HG03060 (cell line): ENCODE data around the gene GPR63.

Experiments used
- ATAC-seq: cut with Tn5 transposase; IDR thresholded peaks from one replicate; pipeline ENCODE4 v1.9.1; 2021; ENCODE audit warnings: low read depth, moderate number of reproducible peaks; ENCODE audit not compliant: unreplicated experiment

The GPR63 gene

DNA sequence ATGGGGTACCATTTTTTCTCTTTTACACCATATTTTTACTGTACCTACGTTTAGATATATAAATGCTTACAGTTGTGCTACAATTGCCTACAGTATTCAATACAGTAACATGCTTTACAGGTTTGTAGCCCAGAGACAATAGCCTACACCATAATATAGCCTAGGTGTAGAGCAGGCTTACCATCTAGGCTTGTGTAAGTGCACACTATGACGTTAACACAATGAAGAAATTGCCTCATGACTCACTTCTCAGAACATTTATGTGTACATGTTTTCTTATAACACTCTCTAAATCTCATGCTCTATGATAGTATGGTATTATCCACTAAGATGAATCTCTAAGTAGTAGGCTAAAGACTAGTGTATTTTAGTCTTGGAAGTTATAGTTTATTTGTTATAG lies 13.5 kb downstream of the GPR63 start:
- no peak for ATAC-seq

DNA sequence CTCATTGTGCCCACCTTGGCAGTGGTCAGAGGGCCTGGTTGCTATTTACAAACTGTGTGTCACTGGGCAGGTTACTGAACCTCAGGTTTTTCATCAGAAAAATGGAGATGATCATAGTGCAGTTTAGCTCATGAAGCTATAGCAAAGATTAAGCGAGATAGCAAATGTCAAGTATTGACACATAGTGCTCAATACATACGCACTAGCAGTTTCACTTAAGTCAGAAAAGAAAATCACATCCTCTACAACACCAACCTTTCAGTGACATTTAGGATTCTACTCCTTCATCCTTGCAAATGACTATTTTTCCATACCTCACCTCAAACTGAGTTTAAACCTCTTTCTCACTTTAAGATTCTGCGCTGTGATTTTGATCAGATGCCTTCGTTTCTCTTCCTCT lies 16.2 kb downstream of the GPR63 start:
- ATAC-seq, result no peak

DNA sequence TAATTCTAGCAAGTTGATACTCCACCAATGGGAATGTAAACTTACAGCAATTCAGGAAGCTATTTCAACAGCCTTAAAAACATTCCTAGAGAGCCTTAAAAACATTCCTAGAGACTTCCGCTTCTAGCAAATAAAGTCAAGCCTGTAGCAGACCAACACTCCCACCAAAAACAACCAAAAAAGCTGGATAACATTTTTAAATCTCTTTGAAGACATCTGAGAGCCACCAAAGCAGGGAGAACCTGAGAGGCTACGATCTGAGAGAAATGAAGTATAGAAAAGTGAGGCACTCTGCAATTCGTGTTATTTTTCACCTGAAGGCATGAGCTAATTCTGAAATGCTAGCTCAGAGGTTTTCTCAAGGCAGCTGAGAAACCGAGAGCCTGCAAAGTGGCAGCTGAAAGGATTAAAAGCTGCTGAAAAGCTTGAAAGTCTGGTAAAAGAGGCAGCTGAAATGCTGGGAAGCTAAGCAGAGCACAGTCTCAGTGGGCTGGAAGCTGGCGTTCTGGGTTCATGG lies 20.9 kb downstream of the GPR63 start:
- ATAC-seq, result no peak

DNA sequence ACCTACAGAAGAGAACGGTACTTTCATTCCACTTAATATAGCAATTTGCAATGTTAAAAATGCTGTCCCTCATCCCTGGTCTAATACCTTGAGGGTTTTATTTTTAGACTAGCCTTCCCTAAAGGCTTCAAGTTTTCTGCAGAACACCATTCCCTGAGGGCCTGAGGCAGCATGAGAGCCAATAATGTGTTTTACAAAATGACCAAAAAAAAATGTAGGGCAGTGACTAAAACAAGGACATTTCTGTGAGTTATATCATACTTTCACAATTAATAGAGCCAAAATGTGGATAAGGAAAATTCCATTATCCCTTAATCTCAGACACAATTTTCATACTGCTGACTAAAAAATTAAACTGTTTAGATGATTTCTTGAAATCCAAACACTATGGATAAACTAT lies 22.7 kb downstream of the GPR63 start:
- ATAC-seq, result no peak

DNA sequence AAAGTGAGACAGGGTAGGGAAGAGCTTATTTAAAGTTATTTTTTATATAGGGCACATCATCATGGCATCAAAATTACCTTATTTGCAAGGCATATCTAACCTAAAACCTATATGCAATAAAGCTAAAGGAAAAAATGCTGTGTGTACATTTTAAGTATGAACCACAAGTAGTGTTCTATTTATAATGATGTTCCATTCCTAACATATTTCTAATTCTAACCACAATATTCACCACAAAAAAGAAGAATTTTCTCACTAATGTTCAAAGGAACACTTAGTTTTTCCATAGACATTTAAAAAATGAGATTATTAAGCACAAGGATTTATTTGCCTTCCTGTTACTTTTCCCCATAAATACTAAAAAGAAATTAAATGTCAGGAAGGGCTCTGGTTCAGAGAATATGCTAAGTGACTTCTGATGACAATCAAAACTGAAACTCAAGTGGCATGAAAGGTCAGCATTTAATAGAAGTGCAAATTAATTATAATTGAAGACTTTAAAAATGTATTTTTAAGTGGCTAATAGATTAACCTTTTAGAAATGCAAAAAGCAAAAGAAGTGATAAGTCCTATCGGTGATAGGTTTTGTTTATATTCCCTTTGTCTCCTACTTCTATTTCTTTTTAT lies 25.1 kb downstream of the GPR63 start:
- ATAC-seq, result no peak

DNA sequence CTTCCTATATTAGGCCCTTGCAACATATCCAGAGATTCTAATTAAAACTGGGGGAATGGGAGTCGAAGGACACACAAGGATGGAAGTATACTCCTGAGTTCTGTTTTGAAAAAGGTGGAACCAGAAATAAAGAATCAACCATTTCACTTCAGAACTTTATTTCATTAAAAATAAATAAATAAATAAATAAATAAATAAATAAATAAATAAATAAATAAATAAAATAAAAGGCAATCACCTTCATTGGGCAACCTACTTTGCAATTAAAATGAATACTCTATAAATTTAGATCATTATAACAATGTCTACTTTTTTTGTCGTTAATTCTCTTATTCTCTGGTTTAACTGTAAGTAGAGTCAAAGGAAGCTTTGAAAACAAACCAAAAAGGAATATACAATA lies 25.6 kb downstream of the GPR63 start:
- no peak for ATAC-seq

DNA sequence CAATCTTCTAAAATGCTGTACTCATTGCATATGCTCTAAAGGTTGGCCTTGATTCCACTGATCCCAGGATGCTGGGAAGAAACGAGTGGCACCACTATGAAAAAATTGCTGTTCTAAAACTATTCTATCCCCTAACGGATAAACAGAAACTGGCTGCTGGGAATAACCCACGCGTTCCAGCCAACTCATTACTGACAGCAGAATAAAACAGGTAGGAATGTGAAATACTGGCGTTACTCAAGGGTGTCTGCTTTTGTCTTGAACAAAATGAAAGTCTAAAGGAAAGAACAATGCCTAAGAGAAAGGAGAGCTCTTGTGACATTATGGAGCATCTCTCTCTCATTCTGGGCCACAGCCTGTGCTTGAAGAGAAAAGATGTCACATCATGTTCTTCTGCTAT lies 26.1 kb downstream of the GPR63 start:
- no peak for ATAC-seq

DNA sequence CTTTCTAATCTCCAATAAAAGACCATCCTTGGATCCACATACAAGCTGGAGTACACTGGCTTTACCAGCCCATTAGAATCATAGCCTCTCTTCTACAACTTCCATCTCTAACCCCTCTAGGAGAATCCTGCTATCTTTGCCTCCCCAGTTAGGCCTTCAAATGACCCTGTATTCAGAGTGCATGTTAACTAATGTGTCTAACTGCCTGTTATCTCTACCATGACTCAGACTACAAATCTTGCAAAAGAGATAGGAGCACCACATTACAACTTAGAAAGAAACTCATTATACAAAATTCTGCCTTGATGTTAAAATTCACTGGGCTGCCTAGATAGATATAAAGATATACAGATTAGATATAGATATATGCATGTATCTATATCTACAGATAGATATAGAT lies 28.2 kb downstream of the GPR63 start:
- no peak for ATAC-seq

DNA sequence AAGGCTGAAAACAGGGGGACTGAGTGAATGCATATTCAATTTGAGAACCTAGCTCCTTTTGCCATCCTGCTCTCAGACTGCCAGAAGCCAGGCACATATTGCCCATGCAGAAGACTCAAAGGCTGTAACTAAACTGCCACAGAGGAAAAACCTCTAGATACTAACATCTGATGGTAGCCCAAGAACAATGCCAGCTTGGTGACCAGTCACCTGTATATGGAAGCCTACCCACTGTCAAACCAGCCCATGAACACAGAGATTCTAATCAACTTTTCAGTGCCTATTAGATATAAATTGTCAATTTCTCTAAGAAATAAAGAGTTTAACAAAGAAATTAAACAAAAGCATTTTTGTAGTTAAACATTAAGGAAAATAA lies 34.2 kb downstream of the GPR63 start:
- no peak for ATAC-seq

DNA sequence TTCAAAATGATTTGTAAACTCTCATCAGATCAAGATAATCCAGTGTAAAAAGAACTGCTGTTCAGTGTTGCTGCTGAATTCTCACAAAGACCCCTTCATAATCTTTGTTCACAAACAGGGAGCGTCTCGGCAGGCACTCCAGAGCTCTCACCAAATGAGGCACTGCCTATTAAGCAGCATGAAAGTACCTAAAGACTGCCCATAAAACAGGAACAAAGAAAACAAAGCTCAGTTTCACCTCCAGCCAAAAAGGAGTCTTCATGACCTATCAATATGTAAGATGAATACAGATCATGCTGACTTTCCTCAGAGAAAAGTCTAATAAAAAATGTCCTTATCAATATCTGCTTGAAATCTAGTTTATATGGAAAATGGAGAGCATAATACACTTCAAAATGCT lies 41.8 kb downstream of the GPR63 start:
- peak; percentile 94 for ATAC-seq

DNA sequence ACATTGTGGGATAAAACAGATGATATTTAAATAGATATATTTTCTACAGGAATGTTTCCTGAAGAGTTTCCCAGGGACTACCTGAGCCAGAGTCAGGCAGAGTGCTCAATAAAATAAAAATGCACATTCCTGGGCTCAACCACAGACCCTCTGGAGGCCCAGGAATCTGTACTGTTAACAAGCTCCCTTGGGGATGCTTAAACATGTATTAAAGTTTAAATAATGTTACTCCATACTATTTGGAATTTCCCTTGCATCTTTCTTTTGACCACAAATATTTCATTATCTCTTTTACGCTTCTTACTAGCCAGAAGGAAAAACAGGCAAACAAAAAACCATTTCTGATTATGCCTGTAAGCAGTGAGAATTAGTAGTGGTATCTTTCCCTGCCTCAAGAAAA lies 42.3 kb downstream of the GPR63 start:
- ATAC-seq, result peak; percentile 4

DNA sequence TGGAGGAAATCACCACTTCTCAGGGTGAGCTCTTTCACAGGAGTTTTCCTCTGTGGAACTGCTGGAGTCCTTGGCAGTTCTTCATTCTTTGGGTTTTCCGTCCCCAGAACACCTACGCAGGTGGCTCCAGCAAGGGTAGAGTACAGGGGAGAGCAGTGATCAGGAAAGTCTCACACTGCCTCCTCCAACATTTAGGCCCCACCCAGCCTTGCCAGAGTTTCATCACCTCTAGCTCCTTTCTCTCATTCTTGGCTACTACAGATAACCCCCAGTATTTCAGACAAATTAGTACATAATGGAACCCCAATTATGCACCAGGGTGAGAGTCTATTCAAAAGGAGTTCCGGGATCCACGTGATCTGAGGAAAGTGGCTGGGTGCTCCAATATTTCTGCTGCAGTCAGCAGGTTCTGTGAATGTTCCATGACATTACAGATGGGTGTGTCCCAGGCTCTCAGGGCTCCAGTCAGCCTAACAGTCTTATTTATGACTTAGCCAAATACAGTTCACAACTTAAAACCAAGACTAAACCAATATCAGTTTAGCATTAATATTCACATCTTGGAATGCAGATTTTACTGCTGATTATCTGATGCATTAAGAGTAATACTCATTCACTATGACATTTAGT lies 44.6 kb downstream of the GPR63 start:
- no peak for ATAC-seq

DNA sequence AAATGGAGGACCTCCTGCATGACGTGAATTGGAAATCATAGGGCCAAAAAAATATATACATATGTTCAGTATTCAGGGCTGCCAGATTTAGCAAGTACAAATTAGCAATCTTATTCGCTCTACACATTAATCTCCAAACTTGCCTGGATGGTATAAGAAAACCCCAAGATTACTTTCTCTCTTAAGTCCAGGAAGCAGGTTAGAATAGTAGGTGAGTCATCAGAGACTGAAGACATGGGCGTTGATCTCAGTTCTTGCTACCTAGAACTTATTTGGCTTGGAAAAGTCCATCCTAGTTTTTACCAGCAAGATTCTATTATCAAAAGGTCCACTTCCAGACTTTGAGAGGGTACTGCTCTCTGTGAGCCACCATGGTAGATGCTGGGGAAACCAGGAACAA lies 47.4 kb downstream of the GPR63 start:
- no peak for ATAC-seq

DNA sequence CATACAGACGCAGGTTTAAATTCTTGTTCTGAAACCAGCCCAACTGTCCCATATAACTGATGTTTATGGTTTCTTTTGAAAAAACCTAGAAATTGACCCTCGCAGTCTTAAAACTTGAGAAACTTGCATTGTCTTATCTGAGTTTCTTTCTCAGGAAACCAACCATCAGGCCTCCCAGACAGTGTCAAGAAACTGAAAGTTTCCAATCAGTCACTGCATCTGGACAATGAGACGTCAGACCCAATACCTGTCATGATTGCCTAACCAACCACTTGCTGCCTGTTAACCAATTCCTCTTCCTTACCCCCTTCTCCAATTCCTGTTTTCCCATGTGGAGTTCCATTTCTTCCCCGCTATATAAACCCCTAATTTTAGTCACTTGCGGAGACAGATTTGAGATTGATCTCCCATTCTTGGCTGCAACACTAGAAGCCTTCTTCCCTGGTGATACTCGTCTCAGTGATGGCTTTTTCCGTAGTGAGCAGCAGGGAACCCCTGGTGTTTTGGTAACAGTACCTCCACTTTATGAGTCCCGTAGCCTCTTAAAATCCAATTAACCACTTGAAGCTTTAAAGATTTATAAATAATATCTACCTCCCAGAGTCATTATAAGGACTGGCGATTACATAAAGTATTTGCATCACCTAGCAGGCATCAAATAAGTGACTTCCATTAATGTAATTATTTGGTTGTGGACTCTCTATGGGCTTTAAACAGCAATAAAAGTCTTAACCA lies 49.3 kb downstream of the GPR63 start:
- no peak for ATAC-seq

DNA sequence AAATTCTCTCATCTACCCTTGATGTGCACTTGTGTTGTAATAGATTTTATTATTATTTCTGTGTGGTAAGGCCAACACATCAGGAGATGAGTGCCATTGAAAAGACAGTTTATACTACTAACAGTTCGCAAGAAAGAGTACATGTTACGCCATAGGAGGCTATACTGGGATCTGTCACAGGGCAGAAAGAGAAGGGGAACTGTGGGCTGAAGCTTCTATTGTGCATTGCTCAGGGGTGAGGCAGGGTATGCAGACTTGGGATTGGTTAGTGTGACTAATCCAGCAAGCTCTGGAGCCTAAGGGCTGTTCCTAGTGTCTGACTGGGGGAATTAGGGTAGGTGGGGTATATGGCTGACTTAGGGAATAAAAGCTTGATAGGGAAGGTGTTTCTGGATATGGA lies 50.9 kb downstream of the GPR63 start:
- ATAC-seq, result no peak

DNA sequence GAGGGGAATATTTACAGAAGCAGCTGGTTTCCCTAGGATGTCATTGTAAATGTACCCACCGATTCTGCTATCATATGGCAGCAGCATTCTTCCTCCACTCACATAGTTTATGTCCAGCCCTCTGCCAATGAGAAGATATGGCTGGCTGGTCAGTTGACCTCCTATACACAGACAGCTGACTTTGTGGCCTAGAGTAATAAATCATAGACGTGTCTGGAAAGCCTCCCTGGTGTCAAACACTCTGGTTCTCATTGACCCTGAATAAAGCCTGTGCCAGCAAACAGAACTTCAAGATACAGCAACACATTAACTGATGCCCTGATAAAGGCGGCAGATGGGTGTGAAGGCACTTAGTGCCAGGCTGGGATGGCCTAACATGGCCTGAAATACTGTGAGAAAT lies 52.6 kb downstream of the GPR63 start:
- ATAC-seq, result no peak

DNA sequence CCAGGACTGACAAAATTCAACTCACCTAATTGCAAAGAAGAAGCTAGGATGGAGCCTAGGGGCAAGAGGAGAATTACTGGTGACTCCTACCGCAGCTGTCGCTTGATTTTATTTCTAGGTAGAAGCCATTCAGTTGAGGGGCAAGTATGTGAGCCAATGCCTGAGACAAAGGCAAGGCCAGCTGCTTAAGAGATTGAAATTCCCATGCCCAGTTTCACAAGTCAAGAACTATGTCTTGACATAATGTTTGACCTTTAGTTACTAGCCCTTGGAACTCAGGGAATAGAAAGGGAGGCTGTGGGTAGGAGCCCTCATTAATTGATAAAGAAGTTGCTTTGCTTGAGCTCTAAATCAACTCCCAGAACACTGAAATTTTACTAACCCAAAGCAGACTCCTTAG lies 54.0 kb downstream of the GPR63 start:
- ATAC-seq, result no peak

DNA sequence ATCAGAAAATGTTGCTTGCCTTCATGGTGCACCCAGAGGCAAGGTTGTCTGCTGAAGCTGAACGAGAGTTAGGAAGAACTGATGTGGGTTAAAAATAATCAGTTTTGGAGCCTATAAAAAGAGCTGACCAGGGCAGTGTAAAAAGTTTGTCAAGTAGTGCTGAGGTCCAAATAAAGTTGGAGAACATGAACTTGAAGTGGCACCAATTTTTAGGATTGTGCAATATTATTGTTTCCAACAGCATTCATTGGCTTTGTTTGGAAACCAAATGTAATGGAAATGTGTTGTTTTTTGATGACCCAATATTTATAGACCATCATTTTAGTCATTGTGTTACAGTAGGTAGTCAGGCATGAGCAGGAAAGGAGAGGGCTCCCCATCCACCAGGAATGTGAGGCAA lies 55.7 kb downstream of the GPR63 start:
- ATAC-seq, result no peak

DNA sequence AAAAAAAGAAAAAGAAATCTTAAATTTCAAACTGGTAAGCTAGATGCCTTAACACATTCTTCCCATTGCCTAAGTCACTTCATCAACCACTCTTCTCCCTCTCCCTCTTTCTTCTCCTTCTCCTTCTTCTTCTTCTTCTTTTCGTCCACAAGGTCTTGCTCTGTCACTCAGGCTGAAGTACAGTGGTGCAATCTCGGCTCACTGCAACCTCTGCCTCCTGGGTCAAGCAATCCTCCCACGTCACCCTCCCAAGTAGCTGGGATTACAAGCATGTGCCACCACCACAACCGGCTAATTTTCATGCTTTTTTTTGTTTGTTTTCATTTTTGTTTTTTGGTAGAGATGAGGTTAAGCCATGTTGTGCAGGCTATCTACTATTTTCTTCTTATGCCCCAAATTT lies 60.2 kb downstream of the GPR63 start:
- ATAC-seq, result no peak

DNA sequence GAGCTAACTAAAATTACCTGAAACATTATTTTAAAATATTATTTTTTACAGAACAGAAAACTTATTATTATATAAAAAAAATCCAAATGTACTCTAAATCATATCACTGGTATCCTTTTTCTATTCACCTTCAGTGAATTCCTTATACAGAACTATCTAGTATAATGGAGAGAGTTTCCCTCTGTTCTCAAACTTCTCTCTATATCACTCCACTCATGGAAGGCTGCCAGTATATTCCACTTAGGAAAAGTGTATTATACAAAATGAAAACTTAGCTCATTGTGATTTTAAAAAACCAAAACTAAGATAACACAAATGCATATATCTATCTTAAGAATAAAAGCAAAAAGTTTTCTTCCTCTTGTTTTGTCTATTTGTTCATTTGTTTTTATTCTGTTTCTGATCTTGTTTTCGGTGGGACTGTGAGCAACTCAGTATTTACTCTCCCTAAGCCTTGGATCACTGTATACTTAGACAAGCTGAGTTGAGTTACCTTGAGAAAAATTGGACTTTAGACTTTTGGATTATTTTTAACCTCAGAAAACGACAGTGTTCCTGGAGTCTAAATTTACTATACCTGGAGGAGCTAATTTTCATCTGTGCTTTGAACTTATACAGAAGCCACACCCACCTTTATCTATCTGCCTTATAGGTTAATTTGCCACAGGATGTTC lies 61.4 kb downstream of the GPR63 start:
- ATAC-seq, result no peak

DNA sequence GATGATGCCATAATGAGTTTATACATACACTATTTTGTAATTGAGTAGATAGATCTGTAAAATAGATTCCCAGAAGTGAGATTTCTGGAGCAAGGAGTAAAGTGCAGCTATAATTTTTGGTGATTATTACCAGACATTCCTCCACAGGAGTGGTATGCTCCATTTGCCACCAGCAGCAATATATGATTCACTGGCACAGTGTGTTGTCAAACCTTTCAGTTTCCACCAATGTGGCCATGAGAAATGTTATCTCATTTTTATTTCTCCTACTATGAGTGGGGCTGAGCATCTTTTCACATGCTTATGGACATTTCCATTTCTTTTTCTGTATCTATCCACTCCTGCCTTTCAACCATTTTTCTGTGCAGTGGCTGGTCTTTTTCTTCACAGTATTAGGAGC lies 70.5 kb downstream of the GPR63 start:
- no peak for ATAC-seq
